HG02852 (cell line): Measurements from ENCODE around the gene C3orf33.
"Not testable (repeated sequence)": the region's sequence is repeated elsewhere in the genome, so short reads cannot be mapped to it uniquely, and the experiment has no call there.

Source experiments
- ATAC-seq: cut with Tn5 transposase; IDR thresholded peaks from one replicate; pipeline ENCODE4 v1.9.1; 2021; ENCODE audit warnings: mild to moderate bottlenecking, moderate library complexity; ENCODE audit not compliant: unreplicated experiment

The C3orf33 gene, protein sequence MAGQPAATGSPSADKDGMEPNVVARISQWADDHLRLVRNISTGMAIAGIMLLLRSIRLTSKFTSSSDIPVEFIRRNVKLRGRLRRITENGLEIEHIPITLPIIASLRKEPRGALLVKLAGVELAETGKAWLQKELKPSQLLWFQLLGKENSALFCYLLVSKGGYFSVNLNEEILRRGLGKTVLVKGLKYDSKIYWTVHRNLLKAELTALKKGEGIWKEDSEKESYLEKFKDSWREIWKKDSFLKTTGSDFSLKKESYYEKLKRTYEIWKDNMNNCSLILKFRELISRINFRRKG

DNA sequence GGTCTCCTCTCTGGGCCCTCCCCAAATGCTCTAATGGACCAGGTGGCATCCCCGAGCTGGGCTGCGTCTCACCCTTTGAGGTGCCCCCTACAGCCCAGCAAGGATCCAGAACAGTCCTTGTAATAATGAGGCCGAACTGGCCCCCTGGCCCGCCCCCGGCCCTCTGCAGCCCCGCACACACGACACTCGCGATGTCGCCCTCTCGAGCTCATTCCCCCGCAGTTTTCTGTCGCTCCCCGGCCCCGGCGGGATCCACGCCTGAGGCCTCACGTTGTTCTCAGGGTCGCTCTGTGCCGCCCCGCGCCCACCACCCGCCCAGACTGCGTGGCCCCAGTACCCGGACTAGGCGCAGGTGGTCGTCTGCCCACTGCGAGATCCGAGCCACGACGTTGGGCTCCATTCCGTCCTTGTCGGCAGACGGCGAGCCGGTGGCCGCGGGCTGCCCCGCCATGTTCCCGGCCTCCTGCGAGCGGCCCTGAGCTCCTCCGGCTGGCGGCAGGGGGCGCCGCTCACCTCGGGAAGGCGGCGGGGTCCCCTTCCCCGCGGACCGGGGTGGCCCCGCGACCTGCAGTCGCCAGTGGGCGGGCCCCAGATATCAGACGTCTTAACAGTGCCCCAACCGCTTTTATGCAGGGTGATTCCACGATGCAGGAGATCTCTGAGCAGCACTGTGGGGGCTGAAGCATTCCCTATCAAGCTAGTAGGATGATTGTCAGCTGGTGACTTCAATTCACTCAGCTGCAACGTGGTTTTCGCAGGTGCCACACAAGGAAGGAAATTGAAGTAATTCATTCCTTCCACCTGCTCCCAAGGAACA lies at the start of gene C3orf33:
Gene C3orf33 (minus strand): TSS at position 477 of the 817 bp plus-strand sequence. CDS start 26 bp downstream, at position 451.
- peak; percentile 95 for ATAC-seq

DNA sequence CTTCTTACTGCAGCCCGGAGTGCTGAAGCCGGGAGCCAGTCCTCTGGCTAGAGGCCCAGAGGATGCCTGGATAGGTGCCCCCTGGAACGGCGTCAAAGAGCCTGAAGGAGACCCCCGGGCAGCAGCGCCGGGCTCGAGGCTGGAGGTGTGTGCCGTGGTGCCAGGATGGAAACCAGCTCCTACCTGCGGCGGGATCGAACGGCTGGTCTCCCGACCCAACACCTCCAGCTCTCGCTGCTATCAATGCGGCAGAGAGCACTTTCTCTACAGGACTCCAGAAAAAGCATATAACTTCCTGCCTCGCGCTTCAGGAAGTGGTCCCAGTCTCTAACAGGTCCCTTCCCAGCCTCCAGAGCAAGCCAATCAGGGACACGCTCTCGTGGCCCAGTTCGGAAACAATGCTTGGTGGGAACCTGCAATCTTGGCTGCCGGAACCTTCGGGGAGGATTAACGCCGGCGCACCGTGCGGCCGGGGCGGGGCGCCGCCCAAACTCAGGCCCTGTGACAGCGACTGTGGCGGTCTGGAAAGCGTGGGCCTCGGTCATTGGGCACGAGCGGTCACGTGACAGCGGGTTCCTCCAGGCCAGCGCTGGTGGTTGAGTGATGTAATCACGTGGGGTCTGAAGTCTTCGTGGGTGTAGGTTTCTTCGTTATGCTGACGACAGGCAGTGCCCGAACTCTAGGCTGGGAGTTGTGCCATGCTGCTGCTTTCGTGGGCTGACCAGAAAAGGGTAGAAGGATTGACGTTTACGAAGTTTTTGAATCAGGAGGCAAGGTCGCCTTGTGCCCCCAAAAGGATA lies 48.3 kb upstream of the C3orf33 start, which contains the start of gene SLC33A1:
Gene SLC33A1 (minus strand): TSS at position 287 of the 800 bp plus-strand sequence. CDS start 430 bp downstream, outside the sequence.
- ATAC-seq, result peak; percentile 93

DNA sequence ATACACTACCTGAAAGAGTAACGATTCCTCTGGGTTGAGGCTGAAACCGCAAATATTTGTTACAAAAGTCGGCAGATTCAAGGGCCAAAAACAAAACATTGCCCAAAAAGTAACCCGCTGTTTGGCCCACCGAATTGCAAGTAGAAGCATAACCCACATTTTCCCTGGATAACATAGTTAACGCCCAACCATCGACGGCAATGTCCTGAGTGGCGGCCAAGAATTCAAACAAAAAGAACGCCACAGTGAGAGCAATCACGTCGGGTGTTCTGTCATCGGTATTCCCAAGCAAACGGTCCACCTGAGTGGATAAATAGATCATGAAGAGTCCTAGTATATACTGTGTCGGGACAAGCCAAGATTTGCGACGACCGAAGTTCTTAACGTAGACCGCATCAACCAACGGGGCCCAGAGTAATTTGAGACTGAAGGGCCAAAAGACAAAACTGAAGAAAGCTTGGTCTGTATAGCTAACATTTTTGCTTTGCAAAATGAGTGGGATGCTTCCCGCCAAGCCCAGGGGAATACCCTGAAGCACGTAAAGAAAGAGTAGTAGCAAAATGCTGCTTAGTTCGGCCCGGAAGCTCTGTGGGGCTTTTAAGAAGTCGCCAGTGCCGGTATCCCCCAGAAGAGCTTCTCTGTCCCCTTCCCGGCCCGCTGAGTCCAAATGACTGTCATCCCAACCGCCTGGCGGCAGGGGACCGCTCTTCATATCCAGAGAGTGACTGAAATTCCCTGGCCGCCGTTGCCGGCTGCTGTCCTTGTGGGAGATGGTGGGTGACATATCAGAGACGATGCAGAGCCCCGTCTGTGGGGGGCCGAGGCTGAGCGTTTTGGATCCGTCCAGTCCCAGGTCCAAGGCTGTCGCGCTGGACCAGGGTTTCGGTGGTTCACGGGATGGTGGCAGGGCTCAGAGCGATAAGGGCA lies 47.4 kb upstream of the C3orf33 start:
- ATAC-seq, result peak; percentile 6

DNA sequence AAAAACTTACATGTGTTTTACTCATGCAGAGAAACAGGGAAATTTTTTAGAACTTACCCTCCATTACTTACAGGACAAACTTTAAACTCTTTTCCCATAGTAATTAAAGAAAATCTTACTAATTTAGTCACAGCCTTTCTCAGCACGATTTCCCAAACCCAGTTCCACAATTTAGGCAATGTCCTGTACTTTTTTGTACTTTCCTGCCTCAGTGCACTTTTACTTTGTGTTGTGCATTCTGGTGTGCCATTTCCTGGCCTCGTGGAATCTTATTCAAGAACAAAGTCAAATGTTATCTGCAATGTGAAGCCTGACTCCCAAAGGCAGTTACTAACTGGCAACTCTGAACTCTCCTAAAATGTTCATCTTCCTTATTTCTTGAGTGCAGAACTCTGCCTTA lies 46.3 kb upstream of the C3orf33 start:
- ATAC-seq, result no peak

DNA sequence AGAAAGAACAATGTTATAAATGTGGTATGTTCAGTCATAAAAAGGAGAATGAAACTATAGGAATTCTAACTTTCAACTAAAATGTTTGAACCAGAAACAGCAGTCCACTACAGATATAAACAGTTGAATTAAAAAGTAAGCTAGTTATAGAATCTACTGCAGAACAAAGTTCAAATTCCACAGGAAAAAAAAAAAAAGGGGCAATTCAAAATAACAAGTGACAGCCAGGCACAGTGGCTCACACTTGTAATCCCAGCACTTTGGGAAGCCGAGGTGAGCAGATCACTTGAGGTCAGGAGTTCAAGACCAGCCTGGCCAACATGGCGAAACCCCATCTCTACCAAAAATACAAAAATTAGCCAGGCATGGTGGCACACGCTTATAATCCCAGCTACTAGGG lies 43.3 kb upstream of the C3orf33 start:
- not testable (repeated sequence) for ATAC-seq

DNA sequence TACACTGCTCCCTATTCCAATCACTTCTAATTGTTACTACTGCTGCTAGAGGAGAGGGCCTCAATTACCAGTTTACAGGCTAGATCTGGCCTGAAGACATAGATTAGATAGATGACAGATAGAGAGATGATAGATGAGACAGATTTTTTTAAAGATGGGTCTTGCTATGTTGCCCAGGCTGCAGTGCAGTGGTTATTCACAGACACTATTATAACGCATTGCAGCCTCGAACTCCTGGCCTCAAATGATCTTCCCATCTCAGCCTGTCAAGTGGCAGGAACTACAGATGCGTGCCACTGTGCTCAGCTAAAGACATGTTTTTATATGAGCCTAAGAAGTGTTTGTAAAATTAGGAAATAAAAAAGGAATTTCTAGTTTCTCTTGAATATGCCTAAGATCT lies 41.9 kb upstream of the C3orf33 start:
- ATAC-seq, result no peak

DNA sequence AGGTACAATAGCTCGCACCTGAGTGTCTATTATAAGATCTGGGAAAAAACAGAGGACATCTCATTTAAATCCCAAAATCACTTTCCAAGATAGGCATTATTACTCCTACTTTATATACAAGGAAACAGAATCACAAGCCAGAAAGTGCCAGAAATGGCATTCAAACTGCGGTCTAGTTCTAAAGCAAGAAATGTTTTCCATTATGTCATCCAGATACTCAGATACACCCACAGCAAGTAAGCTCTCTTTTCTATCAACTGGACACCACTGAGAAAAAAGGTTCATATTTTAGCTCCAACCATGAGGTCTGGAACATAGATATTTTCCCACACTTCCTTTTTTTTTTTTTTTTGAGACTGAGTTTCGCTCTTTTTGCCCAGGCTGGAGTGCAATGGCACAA lies 40.0 kb upstream of the C3orf33 start:
- ATAC-seq, result no peak

DNA sequence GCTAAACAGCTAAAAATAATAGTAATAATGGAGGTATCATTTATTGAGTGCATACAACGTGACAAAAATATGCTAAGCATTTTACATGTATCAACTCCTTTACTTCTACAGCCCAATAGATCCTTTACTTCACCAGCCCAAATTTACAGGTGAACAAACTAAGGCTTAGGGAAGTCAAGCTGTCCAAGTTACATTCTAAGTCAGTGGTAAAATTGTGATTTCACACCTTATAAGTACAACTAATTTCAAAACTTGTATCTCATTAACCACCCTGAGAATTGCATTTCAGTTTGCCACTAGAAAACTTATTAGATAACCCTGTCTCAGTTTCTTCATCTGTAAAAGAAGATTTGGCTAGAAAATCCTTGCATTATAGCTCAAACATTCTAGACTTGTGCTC lies 37.5 kb upstream of the C3orf33 start:
- no peak for ATAC-seq

DNA sequence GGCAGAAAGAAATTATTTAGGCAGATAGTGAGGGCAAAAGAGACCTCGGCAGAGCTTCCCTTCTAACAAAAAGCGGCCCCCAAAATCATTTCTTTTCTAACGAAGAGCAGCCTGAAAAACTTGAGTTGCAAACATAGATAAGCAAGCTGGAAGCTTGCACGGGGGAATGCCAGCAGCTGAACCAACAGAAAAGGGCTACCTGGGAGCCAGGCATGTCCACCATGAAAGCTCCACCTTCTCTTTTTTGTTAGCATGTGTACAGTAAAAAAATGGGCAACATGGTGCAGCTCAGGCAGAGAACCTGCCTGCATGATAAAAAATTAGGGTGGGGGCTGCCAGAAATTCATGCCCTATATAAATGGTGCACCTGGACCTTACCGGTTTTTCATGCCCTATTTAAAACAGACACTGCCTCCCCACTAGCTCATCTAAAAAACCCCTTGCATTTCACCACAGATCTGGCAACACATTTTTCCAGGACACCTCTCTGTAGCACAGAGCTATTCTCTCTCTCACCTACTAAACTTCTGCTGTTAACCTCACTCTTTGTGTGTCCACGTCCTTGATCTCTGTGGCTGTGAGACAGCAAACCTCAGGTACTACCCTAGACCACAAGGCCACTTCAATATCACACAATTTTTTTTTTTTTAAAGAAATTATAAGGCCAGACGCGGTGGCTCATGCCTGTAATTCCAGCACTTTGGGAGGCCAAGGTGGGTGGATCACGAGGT lies 29.4 kb upstream of the C3orf33 start:
- ATAC-seq, result no peak

DNA sequence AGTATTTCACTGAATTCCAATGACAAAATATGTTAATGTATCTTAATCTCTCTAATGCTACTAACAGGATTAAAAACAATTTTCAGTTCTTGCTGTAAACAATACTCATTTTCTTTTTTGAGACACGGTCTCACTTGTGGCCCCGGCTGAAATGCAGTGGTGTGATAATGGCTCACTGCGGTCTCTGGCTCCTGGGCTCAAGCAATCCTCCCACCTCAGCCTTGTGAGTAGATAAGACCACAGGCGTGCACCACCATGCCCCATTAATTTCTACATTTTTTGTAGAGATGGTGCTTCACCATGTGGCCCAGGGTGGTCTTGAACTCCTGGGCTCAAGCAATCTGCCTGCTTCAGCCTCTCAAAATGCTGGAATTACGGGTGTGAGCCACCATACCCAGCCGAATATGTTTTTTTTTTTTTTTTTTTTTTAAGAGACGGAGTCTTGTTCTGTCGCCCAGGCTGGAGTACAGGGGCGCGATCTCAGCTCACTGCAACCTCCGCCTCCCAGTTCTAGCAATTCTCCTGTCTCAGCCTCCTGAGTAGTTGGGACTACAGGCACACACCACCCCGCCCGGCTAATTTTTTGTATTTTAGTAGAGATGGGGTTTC lies 22.5 kb upstream of the C3orf33 start:
- not testable (repeated sequence) for ATAC-seq

DNA sequence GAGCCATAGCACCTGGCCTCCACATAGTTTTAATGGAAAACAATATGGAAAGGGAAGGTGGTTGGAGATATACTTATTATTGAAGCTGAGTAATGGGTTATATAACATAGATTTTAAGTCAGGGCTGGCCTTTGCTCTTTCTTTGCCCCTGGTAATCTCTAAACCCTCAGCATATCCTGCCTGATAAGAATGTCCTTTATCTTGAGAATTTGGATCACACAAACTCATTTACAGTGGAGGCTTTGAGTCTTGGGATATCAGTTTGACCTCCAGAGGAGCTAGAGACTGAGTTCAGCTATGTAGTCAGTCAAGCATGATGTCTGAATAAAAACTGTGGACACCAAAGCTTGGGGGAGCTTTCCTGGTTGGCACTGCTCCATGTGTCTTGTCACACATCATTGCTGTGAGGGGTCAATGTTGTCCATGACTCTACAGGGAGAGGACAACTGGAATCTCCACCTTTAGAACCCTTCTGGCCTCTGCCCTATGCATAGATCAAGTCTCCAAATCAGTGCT lies 9.0 kb upstream of the C3orf33 start:
- no peak for ATAC-seq

DNA sequence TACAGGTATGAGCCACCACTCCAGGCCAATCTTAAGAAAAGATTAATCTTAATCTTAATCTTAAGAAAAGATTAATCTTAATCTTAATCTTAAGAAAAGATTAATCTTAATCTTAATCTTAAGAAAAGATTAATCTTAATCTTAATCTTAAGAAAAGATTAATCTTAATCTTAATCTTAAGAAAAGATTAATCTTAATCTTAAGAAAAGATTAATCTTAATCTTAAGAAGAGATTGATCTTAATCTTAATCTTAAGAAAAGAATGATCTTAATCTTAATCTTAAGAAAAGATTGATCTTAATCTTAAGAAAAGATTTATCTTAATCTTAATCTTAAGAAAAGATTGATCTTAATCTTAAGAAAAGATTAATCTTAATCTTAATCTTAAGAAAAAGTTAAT lies 7.1 kb upstream of the C3orf33 start:
- ATAC-seq, result not testable (repeated sequence)

DNA sequence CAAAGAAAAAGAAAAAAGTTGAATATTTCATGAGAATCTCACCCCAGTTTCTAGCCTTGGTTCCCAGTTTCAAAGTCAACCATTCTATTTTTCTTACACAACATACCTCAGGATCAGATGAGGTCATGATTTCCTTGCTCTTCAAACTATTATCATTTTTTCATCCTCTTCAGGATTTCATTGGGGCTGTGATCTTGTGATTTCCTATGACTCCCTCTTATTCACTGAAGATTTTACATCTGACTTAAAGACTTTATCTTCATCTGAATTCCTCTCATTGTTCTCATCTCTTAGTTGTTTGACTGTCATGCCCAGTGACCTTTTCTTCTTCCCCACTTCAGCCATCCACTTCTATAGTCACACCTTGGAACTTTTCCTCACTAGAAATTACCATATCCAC lies 3.1 kb upstream of the C3orf33 start:
- no peak for ATAC-seq

DNA sequence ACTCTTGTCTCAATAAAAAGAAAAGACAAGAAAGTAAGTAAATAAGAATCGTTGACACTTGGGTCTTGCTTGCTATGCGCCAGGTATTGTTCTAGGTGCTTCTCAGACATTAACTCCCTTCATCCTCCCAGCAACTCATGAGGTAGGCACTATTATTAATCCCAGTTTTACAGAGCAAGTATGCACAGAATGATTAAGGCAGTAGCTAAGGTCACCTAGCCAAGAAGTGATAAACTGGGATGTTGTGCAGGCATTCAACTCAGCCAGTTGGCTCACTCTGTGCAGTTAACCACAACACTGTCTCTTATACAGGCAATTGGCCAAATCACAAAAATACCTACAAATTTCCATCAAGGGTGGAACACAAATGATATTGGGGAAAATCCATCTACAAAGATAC lies 1.7 kb upstream of the C3orf33 start:
- ATAC-seq, result no peak

DNA sequence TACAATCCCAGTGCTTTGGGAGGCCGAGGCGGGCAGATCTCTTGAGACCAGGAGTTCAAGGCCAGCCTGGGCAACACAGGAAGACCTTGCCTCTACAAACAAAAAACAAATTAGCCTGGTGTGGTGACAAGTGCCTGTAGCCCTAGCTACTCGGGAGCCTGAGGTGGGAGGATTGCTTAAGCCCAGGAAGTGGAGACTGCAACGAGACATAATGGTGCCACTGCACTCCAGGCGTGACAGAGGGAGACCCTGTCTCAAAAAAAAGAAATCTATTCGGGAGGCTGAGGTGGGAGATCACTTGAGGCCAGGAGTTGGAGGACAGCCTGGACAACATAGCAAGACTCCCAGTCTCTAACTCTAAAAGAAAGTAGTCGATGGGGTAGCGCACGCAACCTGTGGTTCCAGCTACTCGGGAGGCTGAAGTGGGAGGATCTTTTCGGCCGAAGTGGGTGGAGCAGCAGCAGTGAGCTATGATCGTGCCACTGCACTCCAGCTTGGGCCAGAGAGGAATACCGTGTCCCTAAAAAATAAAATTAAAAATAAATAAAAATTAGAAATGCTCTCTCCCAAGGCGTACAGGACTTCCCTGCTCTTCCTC lies 775 bp downstream of the C3orf33 start:
- peak; percentile 19 for ATAC-seq

DNA sequence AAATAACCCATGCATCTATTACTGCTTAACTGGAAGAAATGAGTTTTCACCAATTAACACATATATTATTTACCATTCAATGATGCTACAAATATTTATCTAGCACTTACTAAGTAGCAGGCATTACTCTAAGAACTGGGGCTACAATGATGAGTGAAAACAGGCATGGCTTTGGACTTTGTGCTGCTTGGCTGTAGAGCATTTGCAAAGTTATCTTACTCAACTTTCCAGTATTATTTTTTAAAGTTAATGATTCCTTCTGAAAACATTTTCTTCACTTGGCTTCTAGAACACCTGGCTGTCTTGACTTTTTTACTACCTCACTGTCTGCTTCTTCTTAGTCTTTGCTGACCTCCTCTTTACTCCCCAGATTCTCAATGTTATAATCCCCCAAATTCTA lies 1.8 kb downstream of the C3orf33 start:
- ATAC-seq, result no peak

DNA sequence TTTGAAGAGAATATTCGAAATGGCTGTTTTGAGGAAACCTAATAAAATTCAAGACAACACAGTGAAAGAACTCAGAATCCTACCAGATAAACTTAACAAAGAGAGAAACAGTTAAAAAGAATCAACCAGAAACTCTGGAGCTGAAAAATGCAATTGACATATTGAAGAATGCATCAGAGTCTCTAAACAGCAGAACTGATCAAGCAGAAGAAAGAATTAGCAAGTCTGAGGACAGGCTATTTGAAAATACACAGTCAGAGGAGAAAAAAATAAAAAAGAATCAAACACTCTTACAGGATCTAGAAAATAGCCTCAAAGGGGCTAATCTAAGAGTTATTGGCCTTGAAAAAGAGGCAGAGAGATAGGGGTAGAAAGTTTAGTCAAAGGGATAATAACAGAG lies 13.5 kb downstream of the C3orf33 start:
- no peak for ATAC-seq

DNA sequence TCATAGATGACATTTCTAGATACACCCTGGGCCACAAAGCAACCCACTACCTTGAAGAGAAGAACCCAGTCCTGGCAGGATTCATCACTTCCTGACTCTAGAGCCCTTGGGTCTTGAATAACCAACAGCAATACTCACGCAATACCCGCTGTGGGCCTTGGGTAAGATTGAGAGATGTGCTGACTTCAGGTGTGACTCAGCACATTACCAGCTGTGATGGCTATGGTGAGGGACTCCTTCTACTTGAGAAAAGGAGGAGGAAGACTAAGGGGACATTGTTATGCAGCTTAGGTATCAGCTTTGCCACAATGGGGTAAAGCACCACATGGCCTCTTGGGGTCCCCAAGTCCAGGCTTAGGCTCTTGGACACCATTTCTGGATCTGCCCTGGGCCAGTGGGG lies 14.9 kb downstream of the C3orf33 start:
- no peak for ATAC-seq
